HepG2 (cell line): ENCODE measurements around the gene ZNF883. TPM values are rescaled to one million over a fixed set of nuclear protein-coding genes. Genes with fewer than 3 reads are reported as not detected.

ENCODE experiments used
- DRAP1 ChIP-seq: IDR thresholded peaks from 2 replicates; pipeline ENCODE4 v1.6.1; 2016; ENCODE audit warnings: missing genetic modification reagents, missing compliant biosample characterization
- FOXA3 ChIP-seq: IDR thresholded peaks from 2 replicates; pipeline ENCODE4 v1.6.1; 2016; ENCODE audit warnings: missing genetic modification reagents, missing compliant biosample characterization
- GTF2F1 ChIP-seq: fragments of 150-350 bp; IDR thresholded peaks from 2 replicates; pipeline ENCODE4 v1.6.1; 2014; ENCODE audit warnings: low read length
- HMG20B ChIP-seq: conservative IDR thresholded peaks from 2 replicates; pipeline ENCODE4 v1.6.1; 2016; ENCODE audit warnings: missing genetic modification reagents, missing compliant biosample characterization
- HNF1B ChIP-seq: sonication (generic); formaldehyde crosslinking; IDR thresholded peaks from 2 replicates; pipeline ENCODE4 v1.5.1; 2020; ENCODE audit warnings: mild to moderate bottlenecking, moderate library complexity, missing genetic modification reagents
- MATR3 ChIP-seq: sonication (generic); formaldehyde crosslinking; IDR thresholded peaks from 2 replicates; pipeline ENCODE4 v1.4.0; 2020; ENCODE audit warnings: missing genetic modification reagents
- NFIB ChIP-seq: sonication (generic); formaldehyde crosslinking; IDR thresholded peaks from 2 replicates; pipeline ENCODE4 v1.9.0; 2021; ENCODE audit warnings: missing genetic modification reagents, mild to moderate bottlenecking, borderline replicate concordance
- NR2F1 ChIP-seq, 2 experiments: fragments of 450-650 bp in 1 of 2; formaldehyde crosslinking in 1 of 2; IDR thresholded peaks; 2 replicates each; pipeline versions ENCODE4 v1.5.0 to v1.6.1; 2016 to 2020; ENCODE audit warnings: mild to moderate bottlenecking in 1 of 2, missing compliant biosample characterization in 1 of 2, missing genetic modification reagents in 1 of 2, moderate library complexity in 1 of 2
- PAXIP1 ChIP-seq: sonication (generic); formaldehyde crosslinking; conservative IDR thresholded peaks from 2 replicates; pipeline ENCODE4 v1.4.0; 2020; ENCODE audit warnings: mild to moderate bottlenecking, missing genetic modification reagents, moderate library complexity
- RBAK ChIP-seq: sonication (generic); formaldehyde crosslinking; IDR thresholded peaks from 2 replicates; pipeline ENCODE4 v1.5.1; 2020; ENCODE audit warnings: mild to moderate bottlenecking, missing genetic modification reagents
- TGIF2 ChIP-seq: IDR thresholded peaks from 2 replicates; pipeline ENCODE4 v1.6.1; 2016; ENCODE audit warnings: control low read depth, missing compliant biosample characterization
- THAP7 ChIP-seq: sonication (generic); formaldehyde crosslinking; IDR thresholded peaks from 2 replicates; pipeline ENCODE4 v1.8.1; 2023; ENCODE audit warnings: mild to moderate bottlenecking, missing genetic modification reagents
- ZBTB2 ChIP-seq: sonication (generic); formaldehyde crosslinking; IDR thresholded peaks from 2 replicates; pipeline ENCODE4 v1.8.0; 2022; ENCODE audit warnings: low read depth, missing genetic modification reagents
- ZFP90 ChIP-seq: sonication (generic); formaldehyde crosslinking; IDR thresholded peaks from 2 replicates; pipeline ENCODE4 v1.8.0; 2022; ENCODE audit warnings: missing genetic modification reagents, mild to moderate bottlenecking, inconsistent platforms, borderline replicate concordance
- ZNF138 ChIP-seq: sonication (generic); formaldehyde crosslinking; IDR thresholded peaks from 2 replicates; pipeline ENCODE4 v1.5.0; 2020; ENCODE audit warnings: mild to moderate bottlenecking, low read depth, missing genetic modification reagents
- ZNF224 ChIP-seq: sonication (generic); formaldehyde crosslinking; IDR thresholded peaks from 2 replicates; pipeline ENCODE4 v1.5.0; 2020; ENCODE audit warnings: mild to moderate bottlenecking, missing genetic modification reagents
- ZNF24 ChIP-seq: fragments of 450-650 bp; IDR thresholded peaks from 2 replicates; pipeline ENCODE4 v1.6.1; 2017; ENCODE audit warnings: antibody characterized with exemption, mild to moderate bottlenecking
- ZNF33A ChIP-seq: sonication (generic); formaldehyde crosslinking; IDR thresholded peaks from 2 replicates; pipeline ENCODE4 v1.5.1; 2020; ENCODE audit warnings: missing genetic modification reagents, mild to moderate bottlenecking, moderate library complexity, borderline replicate concordance
- ZNF510 ChIP-seq: sonication (generic); formaldehyde crosslinking; IDR thresholded peaks from 2 replicates; pipeline ENCODE4 v1.4.0; 2020; ENCODE audit warnings: low read depth, mild to moderate bottlenecking, missing genetic modification reagents
- ZNF740 ChIP-seq: sonication (generic); formaldehyde crosslinking; IDR thresholded peaks from 2 replicates; pipeline ENCODE4 v1.4.0; 2020; ENCODE audit warnings: missing genetic modification reagents
- polyA plus RNA-seq, 8 experiments: library from polyadenylated mRNA; depleted of rRNA in 3 of 8; stranded (reverse) in 7 of 8; unstranded in 1 of 8; fragments of >200 nt; fragmentation: Illumina TruSeq in 4 of 8; extraction: Trizol in 4 of 8; gene quantifications; 2 replicates each; pipeline versions ENCODE4 v1.2.1 to v1.2.3, GENCODE V29; 2011 to 2016; ENCODE audit warnings: low read depth in 4 of 8, missing spikeins in 1 of 8, mixed read lengths in 1 of 8; ENCODE audit not compliant: insufficient read depth in 1 of 8
- total RNA-seq, 5 experiments: library from RNA; depleted of rRNA; stranded (reverse); fragments of >200 nt; fragmentation: Illumina TruSeq; extraction: Trizol; gene quantifications; 2 replicates each; pipeline ENCODE4 v1.2.3, GENCODE V29; 2016; ENCODE audit warnings: low read depth in 1 of 5
- TF ChIP-seq, protein P1 (sequence below): sonication (generic); formaldehyde crosslinking; IDR thresholded peaks from 2 replicates; pipeline ENCODE4 v1.8.0; 2022; ENCODE audit warnings: mild to moderate bottlenecking, missing genetic modification reagents, moderate library complexity

ZNF883 gene
- total and polyA plus RNA-seq, 2 of the 13 experiments (the other 11 are each of a cell fraction or from before 2014, with no cell fraction given) = 5.3 to 10.0 TPM

DNA sequence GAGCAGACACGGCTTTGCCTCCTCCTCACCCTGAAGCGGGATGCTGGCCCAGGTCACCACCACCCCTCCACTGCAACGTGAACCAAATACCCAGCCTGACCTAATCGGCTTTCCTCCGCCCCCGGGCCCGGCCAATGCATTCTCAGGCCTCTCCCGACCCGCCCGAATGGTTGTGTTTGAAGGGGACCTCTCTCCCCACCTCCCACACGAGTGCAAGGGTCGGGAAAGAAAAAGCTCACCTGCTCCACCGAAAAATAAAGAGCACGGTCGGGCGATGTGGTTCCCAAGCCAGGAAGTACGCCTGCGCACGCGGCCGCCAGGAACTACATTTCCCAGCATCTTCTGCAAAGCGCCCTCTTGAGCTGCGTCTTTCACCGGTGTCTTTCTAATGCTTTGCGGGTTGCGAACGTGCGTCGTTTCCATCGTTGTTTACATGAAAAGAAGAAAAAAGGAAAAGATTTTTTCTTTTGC is at the start of gene ZNF883 (continued):
- TF ChIP-seq PAXIP1 (CRISPR knock-in tag) (no peak), GTF2F1 (no peak), TGIF2 (CRISPR knock-in tag) (no peak), FOXA3 (CRISPR knock-in tag) (peak; percentile 57), ZNF33A (CRISPR knock-in tag) (no peak), MATR3 (CRISPR knock-in tag) (no peak), DRAP1 (CRISPR knock-in tag) (no peak; the same call in 1 of the 2 replicates), HNF1B (CRISPR knock-in tag) (no peak), RBAK (no peak), ZNF24 (no peak), NR2F1 (CRISPR knock-in tag; IDR thresholded peaks at IDR 0.05) (no peak), ZNF740 (CRISPR knock-in tag) (0 out of 2 replicates have a peak, but pooled peaks have one; percentile 40), ZNF138 (no peak), NFIB (CRISPR knock-in tag) (no peak), ZBTB2 (CRISPR knock-in tag) (no peak), ZNF510 (CRISPR knock-in tag) (no peak), THAP7 (CRISPR knock-in tag) (no peak), HMG20B (CRISPR knock-in tag) (no peak), ZFP90 (CRISPR knock-in tag) (0 out of 2 replicates have a peak, but pooled peaks have one; percentile 71), ZNF224 (CRISPR knock-in tag) (no peak)
- TF ChIP-seq, protein P1, sequence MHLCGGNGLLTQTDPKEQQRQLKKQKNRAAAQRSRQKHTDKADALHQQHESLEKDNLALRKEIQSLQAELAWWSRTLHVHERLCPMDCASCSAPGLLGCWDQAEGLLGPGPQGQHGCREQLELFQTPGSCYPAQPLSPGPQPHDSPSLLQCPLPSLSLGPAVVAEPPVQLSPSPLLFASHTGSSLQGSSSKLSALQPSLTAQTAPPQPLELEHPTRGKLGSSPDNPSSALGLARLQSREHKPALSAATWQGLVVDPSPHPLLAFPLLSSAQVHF = no peak
